Fibroblast of lung (primary cell): ENCODE measurements around the gene RNU6-9. TPM values are rescaled to one million over a fixed set of nuclear protein-coding genes. Genes with fewer than 3 reads are reported as not detected.
A peak's percentile ranks its signal among the peaks of the same experiment; 100 is the strongest.

Experiments
- DNase-seq, 2 donors: peaks; one replicate each; pipeline versions ENCODE4 v3.0.0 to v3.0.0-alpha.2; 2010; ENCODE audit warnings: low read depth in 2 of 2
- H2AFZ ChIP-seq: 2 replicates; pipeline ENCODE4 v1.5.1; 2012; ENCODE audit warnings: low read length, control low read depth, inconsistent platforms
- H3K27ac ChIP-seq: 2 replicates; pipeline ENCODE4 v1.5.1; 2011; ENCODE audit warnings: low read length, control low read depth; ENCODE audit not compliant: insufficient read depth
- H3K27me3 ChIP-seq: 2 replicates; pipeline ENCODE4 v1.5.1; 2011; ENCODE audit warnings: mild to moderate bottlenecking, low read length; ENCODE audit not compliant: control insufficient read depth, insufficient read depth
- H3K36me3 ChIP-seq: 2 replicates; pipeline ENCODE4 v1.5.1; 2011; ENCODE audit warnings: low read length; ENCODE audit not compliant: control insufficient read depth, insufficient read depth
- H3K4me1 ChIP-seq: 2 replicates; pipeline ENCODE4 v1.5.1; 2011; ENCODE audit warnings: low read length; ENCODE audit not compliant: control insufficient read depth, insufficient read depth; ENCODE audit errors: extremely low read depth
- H3K4me2 ChIP-seq: 2 replicates; pipeline ENCODE4 v1.5.1; 2011; ENCODE audit warnings: low read length, control low read depth; ENCODE audit not compliant: insufficient read depth; ENCODE audit errors: extremely low read depth
- H3K4me3 ChIP-seq, 4 experiments: fragments of 200-600 bp in 1 of 4; sonication (generic) in 1 of 4; replicated peaks in 1 of 4; 2 replicates each; pipeline ENCODE4 v1.5.1; 2011 to 2016; ENCODE audit warnings: low read length in 4 of 4, low read depth in 3 of 4, mild to moderate bottlenecking in 3 of 4, control low read depth in 2 of 4, inconsistent platforms in 1 of 4, mixed read lengths in 1 of 4; ENCODE audit not compliant: insufficient read depth in 1 of 4; ENCODE audit errors: control extremely low read depth in 1 of 4
- H3K79me2 ChIP-seq: 2 replicates; pipeline ENCODE4 v1.5.1; 2012; ENCODE audit warnings: mild to moderate bottlenecking, low read length, inconsistent platforms; ENCODE audit not compliant: control insufficient read depth, insufficient read depth
- H3K9ac ChIP-seq: 2 replicates; pipeline ENCODE4 v1.5.1; 2011; ENCODE audit warnings: mild to moderate bottlenecking, low read length, control low read depth; ENCODE audit not compliant: insufficient read depth
- H3K9me3 ChIP-seq: 2 replicates; pipeline ENCODE4 v1.5.1; 2012; ENCODE audit warnings: low read depth, low read length; ENCODE audit not compliant: control insufficient read depth, insufficient read depth
- H4K20me1 ChIP-seq: 2 replicates; pipeline ENCODE4 v1.5.1; 2011; ENCODE audit warnings: low read length; ENCODE audit not compliant: control insufficient read depth, insufficient read depth; ENCODE audit errors: extremely low read depth
- EZH2 ChIP-seq: IDR thresholded peaks from 2 replicates; pipeline ENCODE4 v1.5.1; 2012; ENCODE audit warnings: low read length, control low read depth, mild to moderate bottlenecking; ENCODE audit errors: missing control alignments
- polyA plus RNA-seq, 2 donors: library from polyadenylated mRNA; depleted of rRNA in 1 of 2; stranded (reverse) in 1 of 2; unstranded in 1 of 2; fragments of >200 nt; gene quantifications; 2 replicates each; pipeline ENCODE4 v1.2.1, GENCODE V29; 2011 to 2012; ENCODE audit warnings: missing spikeins in 1 of 2
- total RNA-seq: library from RNA; depleted of rRNA; stranded (reverse); fragments of >200 nt; gene quantifications from 2 replicates; pipeline ENCODE4 v1.2.1, GENCODE V29; 2014
- TF ChIP-seq, protein P1 (sequence below), 2 donors: IDR thresholded peaks in 1 of 2; conservative IDR thresholded peaks in 1 of 2; 1 replicate in 1 of 2; 2 replicates in 1 of 2; pipeline ENCODE4 v1.5.1; 2011 to 2012; ENCODE audit warnings: low read length in 2 of 2, control low read depth in 1 of 2, inconsistent platforms in 1 of 2, low read depth in 1 of 2, mild to moderate bottlenecking in 1 of 2

The RNU6-9 gene
- total and polyA plus RNA-seq, 2 donors (not counting 1 experiment from before 2014, with no cell fraction given): not detected

DNA sequence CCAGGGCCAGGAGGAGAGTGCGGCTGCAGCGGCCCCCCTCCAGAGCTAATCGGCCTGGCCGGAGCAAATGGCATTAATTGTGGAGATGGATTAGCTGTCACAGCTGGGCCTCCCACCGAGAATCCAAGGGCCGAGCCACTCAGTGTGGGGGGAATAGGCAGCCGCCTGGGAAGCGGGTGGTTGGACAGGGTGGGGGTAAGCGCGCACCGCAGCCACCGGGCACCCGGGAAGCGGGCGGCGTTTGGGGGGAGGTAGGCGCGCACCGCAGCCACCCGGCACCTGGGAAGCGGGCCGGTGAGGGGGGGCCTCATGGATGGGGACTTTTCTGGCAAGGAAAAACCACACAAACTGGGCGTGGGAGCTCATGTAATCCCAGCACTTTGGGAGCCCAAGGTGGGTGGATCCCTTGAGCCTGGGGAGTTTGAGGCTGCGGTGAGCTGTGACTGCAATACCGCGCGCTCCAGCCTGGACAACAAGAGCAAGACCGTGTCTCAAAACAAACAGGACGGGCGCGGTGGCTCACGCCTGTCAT is 10.0 kb downstream of the RNU6-9 start:
- Histone ChIP-seq H4K20me1 (no peaks in the 10 kb centered on the region), H3K36me3 (peaks cover 10% of the 10 kb centered on the region), H3K27me3 (no peaks in the 10 kb centered on the region), H3K4me2 (no peak overlapping the region), H3K79me2 (peaks cover 2% of the 10 kb centered on the region), H3K4me3 (no peak overlapping the region), H3K4me1 (no peaks in the 10 kb centered on the region), H3K9ac (no peak overlapping the region), H2AFZ (no peak overlapping the region), H3K9me3 (no peaks in the 10 kb centered on the region), H3K27ac (no peak overlapping the region)
- DNase-seq: peak; percentile 35 to 74
- TF ChIP-seq, protein P1, sequence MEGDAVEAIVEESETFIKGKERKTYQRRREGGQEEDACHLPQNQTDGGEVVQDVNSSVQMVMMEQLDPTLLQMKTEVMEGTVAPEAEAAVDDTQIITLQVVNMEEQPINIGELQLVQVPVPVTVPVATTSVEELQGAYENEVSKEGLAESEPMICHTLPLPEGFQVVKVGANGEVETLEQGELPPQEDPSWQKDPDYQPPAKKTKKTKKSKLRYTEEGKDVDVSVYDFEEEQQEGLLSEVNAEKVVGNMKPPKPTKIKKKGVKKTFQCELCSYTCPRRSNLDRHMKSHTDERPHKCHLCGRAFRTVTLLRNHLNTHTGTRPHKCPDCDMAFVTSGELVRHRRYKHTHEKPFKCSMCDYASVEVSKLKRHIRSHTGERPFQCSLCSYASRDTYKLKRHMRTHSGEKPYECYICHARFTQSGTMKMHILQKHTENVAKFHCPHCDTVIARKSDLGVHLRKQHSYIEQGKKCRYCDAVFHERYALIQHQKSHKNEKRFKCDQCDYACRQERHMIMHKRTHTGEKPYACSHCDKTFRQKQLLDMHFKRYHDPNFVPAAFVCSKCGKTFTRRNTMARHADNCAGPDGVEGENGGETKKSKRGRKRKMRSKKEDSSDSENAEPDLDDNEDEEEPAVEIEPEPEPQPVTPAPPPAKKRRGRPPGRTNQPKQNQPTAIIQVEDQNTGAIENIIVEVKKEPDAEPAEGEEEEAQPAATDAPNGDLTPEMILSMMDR (conservative IDR thresholded peaks at IDR 0.05 in 1 of 2, IDR thresholded peaks at IDR 0.05 in 1 of 2; ENCODE audit: low read depth in 1 of 2, low read length in 2 of 2): no peak

DNA sequence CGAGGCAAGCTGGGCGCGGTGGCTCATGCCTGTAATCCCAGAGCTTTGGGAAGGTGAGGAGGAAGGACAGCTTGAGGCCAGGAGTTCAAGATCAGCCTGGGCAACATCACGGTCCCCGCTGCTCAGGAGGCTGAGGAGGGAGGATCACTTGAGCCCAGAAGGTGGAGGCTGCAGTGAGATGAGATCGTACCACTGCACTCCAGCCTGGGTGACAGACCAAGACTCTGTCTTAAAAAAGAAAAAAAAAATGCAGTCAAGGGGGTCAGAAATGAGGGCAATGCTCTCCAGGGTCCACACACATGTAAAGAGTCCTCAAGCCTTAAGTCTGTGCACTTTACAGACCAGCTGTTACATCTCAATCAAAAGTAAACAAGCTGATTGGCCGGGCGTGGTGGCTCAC is 11.3 kb downstream of the RNU6-9 start:
- DNase-seq: no peak
- Histone ChIP-seq H3K27me3 (no peaks in the 10 kb centered on the region), H3K9ac (no peak overlapping the region), H3K9me3 (no peaks in the 10 kb centered on the region), H3K4me1 (peaks cover 3% of the 10 kb centered on the region), H4K20me1 (no peaks in the 10 kb centered on the region), H3K4me2 (no peak overlapping the region), H3K4me3 (no peak overlapping the region), H3K27ac (no peak overlapping the region), H3K79me2 (peaks cover 5% of the 10 kb centered on the region), H3K36me3 (peaks cover 10% of the 10 kb centered on the region), H2AFZ (no peak overlapping the region)
- TF ChIP-seq EZH2: no peak
- TF ChIP-seq, protein P1 (conservative IDR thresholded peaks at IDR 0.05 in 1 of 2, IDR thresholded peaks at IDR 0.05 in 1 of 2; ENCODE audit: low read depth in 1 of 2, low read length in 2 of 2): no peak

DNA sequence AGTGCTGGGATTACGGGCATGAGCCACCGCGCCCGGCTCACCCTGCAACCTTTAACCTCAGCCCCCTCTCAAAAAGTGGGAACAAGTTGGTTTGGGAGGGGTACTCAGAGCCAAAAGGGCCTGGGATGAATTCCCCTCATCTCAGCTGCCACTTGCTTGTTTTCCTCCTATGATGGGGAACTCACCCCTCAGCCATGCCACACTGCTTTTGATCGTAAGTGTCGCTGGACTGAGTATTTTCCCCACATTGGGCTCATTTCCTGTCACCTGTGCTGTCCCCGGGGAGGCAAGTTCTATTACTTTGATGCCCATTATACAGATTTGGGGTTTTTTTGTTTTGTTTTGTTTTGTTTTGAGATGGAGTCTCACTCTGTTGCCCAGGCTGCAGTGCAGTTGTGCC is 13.2 kb downstream of the RNU6-9 start:
- H3K27ac ChIP-seq: no peak overlapping the region
- no peaks in the 10 kb centered on the region for H3K9me3 ChIP-seq
- peaks cover 3% of the 10 kb centered on the region for H3K36me3 ChIP-seq
- no peak for TF ChIP-seq EZH2
- no peak overlapping the region for H2AFZ ChIP-seq
- H3K27me3 ChIP-seq: no peaks in the 10 kb centered on the region
- peaks cover 8% of the 10 kb centered on the region for H3K79me2 ChIP-seq
- H3K4me2 ChIP-seq: no peak overlapping the region
- no peaks in the 10 kb centered on the region for H4K20me1 ChIP-seq
- no peak for DNase-seq
- H3K4me1 ChIP-seq: peaks cover 3% of the 10 kb centered on the region
- no peak overlapping the region for H3K4me3 ChIP-seq
- H3K9ac ChIP-seq: no peak overlapping the region
